ENCODE results near the gene DNAJB2. TPM values are rescaled to one million over a fixed set of nuclear protein-coding genes. Genes with fewer than 3 reads are reported as not detected.

Gene DNAJB2
- total RNA-seq, 6 experiments from 2014 or later: 32.6 to 52.1 (median 39.9) TPM

- H3K4me3 ChIP-seq: no peak overlapping the region
- TF ChIP-seq, protein P1, sequence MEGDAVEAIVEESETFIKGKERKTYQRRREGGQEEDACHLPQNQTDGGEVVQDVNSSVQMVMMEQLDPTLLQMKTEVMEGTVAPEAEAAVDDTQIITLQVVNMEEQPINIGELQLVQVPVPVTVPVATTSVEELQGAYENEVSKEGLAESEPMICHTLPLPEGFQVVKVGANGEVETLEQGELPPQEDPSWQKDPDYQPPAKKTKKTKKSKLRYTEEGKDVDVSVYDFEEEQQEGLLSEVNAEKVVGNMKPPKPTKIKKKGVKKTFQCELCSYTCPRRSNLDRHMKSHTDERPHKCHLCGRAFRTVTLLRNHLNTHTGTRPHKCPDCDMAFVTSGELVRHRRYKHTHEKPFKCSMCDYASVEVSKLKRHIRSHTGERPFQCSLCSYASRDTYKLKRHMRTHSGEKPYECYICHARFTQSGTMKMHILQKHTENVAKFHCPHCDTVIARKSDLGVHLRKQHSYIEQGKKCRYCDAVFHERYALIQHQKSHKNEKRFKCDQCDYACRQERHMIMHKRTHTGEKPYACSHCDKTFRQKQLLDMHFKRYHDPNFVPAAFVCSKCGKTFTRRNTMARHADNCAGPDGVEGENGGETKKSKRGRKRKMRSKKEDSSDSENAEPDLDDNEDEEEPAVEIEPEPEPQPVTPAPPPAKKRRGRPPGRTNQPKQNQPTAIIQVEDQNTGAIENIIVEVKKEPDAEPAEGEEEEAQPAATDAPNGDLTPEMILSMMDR (IDR thresholded peaks at IDR 0.05): no peak
- TF ChIP-seq POLR2A (IDR thresholded peaks at IDR 0.05): no peak
- peaks cover 5 to 9% of the 10 kb centered on the region in 2 donors for H3K27me3 ChIP-seq
- H3K36me3 ChIP-seq: no peaks in the 10 kb centered on the region
- H3K4me1 ChIP-seq: no peaks in the 10 kb centered on the region
- DNase-seq: peak in 1 of 3 donors; percentile 35
- ATAC-seq: peak; percentile 53 to 67 (median 61)
- no peaks in the 10 kb centered on the region for H3K9me3 ChIP-seq
- H3K27ac ChIP-seq: no peak overlapping the region
- 7% methylated on average over 16 of the region's 39 CpGs for WGBS (ENCODE audit: insufficient coverage, low coverage, low lambda C conversion rate, missing lambda C conversion rate)
- intact Hi-C loops (cut with DNase I): no loop called here
Measured at GRCh38 chr2:219331560-219332213, 52.5 kb downstream of the DNAJB2 start.

DNA sequence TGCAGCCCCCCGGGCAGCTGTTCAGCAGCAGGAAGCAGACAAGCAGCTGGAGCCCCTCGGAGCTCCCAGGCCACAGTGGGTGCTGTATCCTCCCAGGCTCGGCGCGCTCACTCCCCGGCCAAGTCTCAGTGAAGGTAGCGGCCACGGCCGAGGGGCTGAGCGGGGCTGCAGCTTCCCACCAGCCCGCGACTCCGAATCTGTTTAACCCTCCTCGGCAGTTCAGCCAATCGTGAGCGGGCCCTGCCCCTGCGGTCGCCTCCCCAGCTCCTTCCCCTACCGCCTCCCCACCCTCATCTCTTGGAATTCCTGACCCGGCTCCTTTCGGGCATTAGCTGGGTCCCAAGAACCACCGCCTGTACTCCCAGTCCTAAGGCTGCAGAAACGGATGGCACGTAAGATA, 53.4 kb downstream of the DNAJB2 start, which contains the start of gene RESP18:
RESP18 (minus strand) TSS at position 203 of the 400 bp plus-strand sequence.
- Histone ChIP-seq H3K4me3 (no peak within 1 kb of the TSS), H3K27me3 (peaks cover 5 to 9% of the 10 kb centered on the region in 2 donors), H3K9me3 (no peaks in the 10 kb centered on the region), H3K36me3 (no peaks in the 10 kb centered on the region), H3K4me1 (no peaks in the 10 kb centered on the region), H3K27ac (no peak within 1 kb of the TSS)
- WGBS (ENCODE audit: insufficient coverage, low coverage, low lambda C conversion rate, missing lambda C conversion rate): 10% methylated on average over 13 of the region's 24 CpGs
- no peak for DNase-seq
- TF ChIP-seq, protein P1 (IDR thresholded peaks at IDR 0.05): no peak
- TF ChIP-seq POLR2A (IDR thresholded peaks at IDR 0.05): no peak
- intact Hi-C loops (cut with DNase I): no loop called here
- no peak for ATAC-seq

DNA sequence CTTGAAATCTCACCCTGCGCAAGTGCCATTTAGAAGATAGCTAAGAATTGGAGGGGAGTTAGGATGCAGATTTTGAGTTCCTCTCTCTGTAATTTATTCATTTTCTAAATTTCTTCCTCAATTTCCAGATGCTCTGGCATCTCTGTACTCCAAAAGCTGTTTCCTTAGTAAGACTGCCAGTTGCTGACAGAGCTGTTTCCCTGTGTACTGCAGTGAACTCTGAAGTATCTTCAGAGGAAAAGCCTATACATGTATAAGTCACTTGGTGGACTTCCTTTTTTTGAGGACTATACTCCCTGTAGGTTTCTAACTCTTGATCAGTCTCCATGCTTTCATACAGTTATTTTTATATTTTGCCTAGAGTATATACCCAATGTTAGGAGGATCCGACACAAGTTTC, 54.9 kb downstream of the DNAJB2 start:
- TF ChIP-seq, protein P1 (IDR thresholded peaks at IDR 0.05): no peak
- TF ChIP-seq POLR2A (IDR thresholded peaks at IDR 0.05): no peak
- peak in 2 of 4 donors; percentile 40 to 62 for ATAC-seq
- no peak for DNase-seq
- intact Hi-C loops (cut with DNase I): no loop called here
- no peaks in the 10 kb centered on the region for H3K4me1 ChIP-seq
- H3K27ac ChIP-seq: no peak overlapping the region
- H3K27me3 ChIP-seq: peaks cover 5 to 9% of the 10 kb centered on the region in 2 donors
- no peaks in the 10 kb centered on the region for H3K9me3 ChIP-seq
- 93% methylated on average over 2 of the region's 2 CpGs for WGBS (ENCODE audit: insufficient coverage, low coverage, low lambda C conversion rate, missing lambda C conversion rate)
- no peaks in the 10 kb centered on the region for H3K36me3 ChIP-seq
- H3K4me3 ChIP-seq: no peak overlapping the region

GRCh38 chr2:219335373-219335786, 56.2 kb downstream of the DNAJB2 start:
- no peaks in the 10 kb centered on the region for H3K36me3 ChIP-seq
- no peak overlapping the region for H3K4me3 ChIP-seq
- no peaks in the 10 kb centered on the region for H3K4me1 ChIP-seq
- no peaks in the 10 kb centered on the region for H3K9me3 ChIP-seq
- H3K27me3 ChIP-seq: peaks cover 5 to 9% of the 10 kb centered on the region in 2 donors
- H3K27ac ChIP-seq: no peak overlapping the region
- TF ChIP-seq, protein P1 (IDR thresholded peaks at IDR 0.05): no peak
- TF ChIP-seq POLR2A (IDR thresholded peaks at IDR 0.05): no peak
- WGBS (ENCODE audit: insufficient coverage, low coverage, low lambda C conversion rate, missing lambda C conversion rate): 24% methylated on average over 3 of the region's 5 CpGs
- DNase-seq (no peak), ATAC-seq (no peak)
- intact Hi-C loops (cut with DNase I): no loop called here

MicroRNAs within 50 kb of the gene (microRNA counts, 767-probe panel; counts per million panel counts)
- microRNA hsa-miR-153: 237 counts per million

Small RNA genes lying within 50 kb of the gene (microRNA-seq; reads per million reads assigned to microRNA genes)
- gene MIR153-1: 0 reads per million in 2 donors

Small RNA genes lying within 50 kb of the gene (small RNA-seq; reads per million reads assigned to genes)
- gene MIR153-1: 0 reads per million in 2 experiments

Other genes with a start within 250 kb of the DNAJB2 start
- not detected for gene CFAP65, start 237.8 kb upstream of the DNAJB2 start, total RNA-seq
- 1 to 10 TPM in 3 of 6 experiments, under 1 TPM in 3; 0.42 to 3.9 (median 1.1) TPM for gene IHH, start 218.4 kb upstream of the DNAJB2 start, total RNA-seq
- 10 to 100 TPM in 3 of 6 experiments, 1 to 10 TPM in 3; 5.8 to 16.7 (median 10.9) TPM for gene NHEJ1, start 118.6 kb upstream of the DNAJB2 start, total RNA-seq
- gene SLC23A3, start 109.3 kb upstream of the DNAJB2 start, total RNA-seq: 1 to 10 TPM in 5 of 6 experiments, under 1 TPM in 1; 0.62 to 4.9 (median 2.1) TPM
- gene CNPPD1, start 102.4 kb upstream of the DNAJB2 start, total RNA-seq: 10 to 100 TPM; 22.3 to 37.1 (median 30.2) TPM
- gene RETREG2, start 101.1 kb upstream of the DNAJB2 start, total RNA-seq: 10 to 100 TPM; 33.6 to 77.9 (median 51.0) TPM
- gene ZFAND2B, start 72.6 kb upstream of the DNAJB2 start, total RNA-seq: 10 to 100 TPM; 20.7 to 32.3 (median 28.8) TPM
- 10 to 100 TPM; 20.3 to 72.5 (median 37.3) TPM for gene ABCB6, start 60.4 kb upstream of the DNAJB2 start, total RNA-seq
- 10 to 100 TPM; 28.3 to 39.6 (median 33.2) TPM for gene ATG9A, start 49.7 kb upstream of the DNAJB2 start, total RNA-seq
- gene ANKZF1, start 49.6 kb upstream of the DNAJB2 start, total RNA-seq: 10 to 100 TPM; 19.3 to 27.8 (median 24.5) TPM
- gene GLB1L, start 33.9 kb upstream of the DNAJB2 start, total RNA-seq: 1 to 10 TPM; 2.1 to 4.2 (median 2.8) TPM
- 10 to 100 TPM; 17.7 to 28.1 (median 21.9) TPM for gene STK16, start 33.9 kb upstream of the DNAJB2 start, total RNA-seq
- 1 to 10 TPM in 1 of 6 experiments, under 1 TPM in 3, not detected in 2; 0.27 to 2.0 (median 0.57) TPM for gene TUBA4B, start 26.1 kb upstream of the DNAJB2 start, total RNA-seq
- 100 to 1,000 TPM in 1 of 6 experiments, 10 to 100 TPM in 5; 14.9 to 114 (median 35.6) TPM for gene TUBA4A, start 25.4 kb upstream of the DNAJB2 start, total RNA-seq
- gene PTPRN, start 30.0 kb downstream of the DNAJB2 start, total RNA-seq: under 1 TPM in 1 of 6 experiments, not detected in 5; 0.31 TPM
- gene RESP18, start 53.4 kb downstream of the DNAJB2 start, total RNA-seq: not detected
- 10 to 100 TPM; 37.1 to 60.2 (median 47.0) TPM for gene DNPEP, start 108.5 kb downstream of the DNAJB2 start, total RNA-seq
- 10 to 100 TPM in 1 of 6 experiments, 1 to 10 TPM in 5; 1.2 to 25.6 (median 2.5) TPM for gene DES, start 139.0 kb downstream of the DNAJB2 start, total RNA-seq
- gene SPEG, start 155.5 kb downstream of the DNAJB2 start, total RNA-seq: 1 to 10 TPM in 1 of 6 experiments, under 1 TPM in 5; 0.24 to 1.5 (median 0.48) TPM
- gene GMPPA, start 219.5 kb downstream of the DNAJB2 start, total RNA-seq: 10 to 100 TPM; 21.7 to 54.1 (median 40.2) TPM
- not detected for gene ASIC4, start 235.1 kb downstream of the DNAJB2 start, total RNA-seq